ENCODE data around the gene NKX6-2. TPM values are rescaled to one million over a fixed set of nuclear protein-coding genes. Genes with fewer than 3 reads are reported as not detected.

NKX6-2 gene
- polyA plus RNA-seq, 1 donor (not counting 4 experiments of a cell fraction or from before 2014, with no cell fraction given): not detected

DNA sequence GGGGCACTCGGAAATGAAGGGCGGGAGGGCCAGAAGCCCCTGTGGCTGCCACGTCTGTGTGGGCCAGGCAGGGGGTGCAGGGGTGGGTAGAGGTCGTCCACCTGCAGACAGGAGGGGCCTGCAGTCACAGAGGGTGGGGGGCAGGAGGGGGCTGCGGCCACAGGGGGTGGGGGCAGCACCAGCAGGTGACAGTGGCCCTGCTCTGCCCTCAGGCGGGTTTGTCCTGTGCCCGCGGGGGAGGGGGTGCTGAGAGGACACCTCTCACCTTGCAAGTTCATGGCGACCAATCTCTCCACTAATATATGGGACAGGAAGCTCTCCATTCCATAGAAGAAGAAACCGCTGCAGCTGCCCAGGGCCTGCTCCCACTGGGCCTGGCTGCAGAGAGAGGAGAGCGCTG lies 26.6 kb upstream of the NKX6-2 start:
- no peak overlapping the region for H3K27ac ChIP-seq (ENCODE audit: control insufficient read depth, insufficient read depth, low read length)
- H3K4me2 ChIP-seq (ENCODE audit: control insufficient read depth, extremely low read depth, insufficient read depth, low read depth, low read length): no peak overlapping the region
- dilution Hi-C loops (cut with MboI; ENCODE audit: extremely low pct_ligation_motif_present, low sequenced_read_pairs): no loop called here
- no peak overlapping the region for H3K4me3 ChIP-seq (ENCODE audit: control insufficient read depth in 2 of 3, extremely low read depth in 1 of 3, insufficient read depth in 2 of 3, low read depth in 1 of 3, low read length in 3 of 3)
- no peak overlapping the region for H2AFZ ChIP-seq (ENCODE audit: control insufficient read depth, low read length)
- no peak overlapping the region for H3K9ac ChIP-seq (ENCODE audit: control insufficient read depth, extremely low read depth, insufficient read depth, low read length)
- no peaks in the 10 kb centered on the region for H4K20me1 ChIP-seq (ENCODE audit: control insufficient read depth, extremely low read depth, insufficient read depth, low read length)
- H3K9me1 ChIP-seq (ENCODE audit: control insufficient read depth, extremely low read depth, insufficient read depth, low read length): no peaks in the 10 kb centered on the region
- H3K79me2 ChIP-seq (ENCODE audit: control insufficient read depth, insufficient read depth, low read length): no peaks in the 10 kb centered on the region
- H3K4me1 ChIP-seq (ENCODE audit: control insufficient read depth, extremely low read depth, insufficient read depth, low read length): no peaks in the 10 kb centered on the region
- no peaks in the 10 kb centered on the region for H3K36me3 ChIP-seq (ENCODE audit: control insufficient read depth in 2 of 2, extremely low read depth in 1 of 2, insufficient read depth in 2 of 2, low read length in 2 of 2)
- DNase-seq (ENCODE audit: low read depth, low spot score) (no peak), FAIRE-seq (no peak)
- H3K9me3 ChIP-seq (ENCODE audit: control insufficient read depth, low read depth, low read length): no peaks in the 10 kb centered on the region
- H3K27me3 ChIP-seq (ENCODE audit: control insufficient read depth, extremely low read depth, insufficient read depth, low read length): no peaks in the 10 kb centered on the region
- TF ChIP-seq EZH2 (IDR thresholded peaks at IDR 0.05; ENCODE audit: low read length) (no peak), CTCF (optimal IDR thresholded peaks at IDR 0.05 in 1 of 3, IDR thresholded peaks at IDR 0.05 in 1 of 3, conservative IDR thresholded peaks at IDR 0.05 in 1 of 3; ENCODE audit: extremely low read depth in 1 of 3, insufficient read depth in 2 of 3, low read length in 3 of 3) (no peak)

GRCh38 chr10:132811891-132812481 lies 26.0 kb upstream of the NKX6-2 start:
- no peak overlapping the region for H2AFZ ChIP-seq (ENCODE audit: control insufficient read depth, low read length)
- H3K36me3 ChIP-seq (ENCODE audit: control insufficient read depth in 2 of 2, extremely low read depth in 1 of 2, insufficient read depth in 2 of 2, low read length in 2 of 2): no peaks in the 10 kb centered on the region
- TF ChIP-seq EZH2 (IDR thresholded peaks at IDR 0.05; ENCODE audit: low read length) (no peak), CTCF (optimal IDR thresholded peaks at IDR 0.05 in 1 of 3, IDR thresholded peaks at IDR 0.05 in 1 of 3, conservative IDR thresholded peaks at IDR 0.05 in 1 of 3; ENCODE audit: extremely low read depth in 1 of 3, insufficient read depth in 2 of 3, low read length in 3 of 3) (no peak)
- no peaks in the 10 kb centered on the region for H3K9me3 ChIP-seq (ENCODE audit: control insufficient read depth, low read depth, low read length)
- FAIRE-seq: no peak
- H3K9ac ChIP-seq (ENCODE audit: control insufficient read depth, extremely low read depth, insufficient read depth, low read length): no peak overlapping the region
- DNase-seq (ENCODE audit: low read depth, low spot score): no peak
- H3K4me2 ChIP-seq (ENCODE audit: control insufficient read depth, extremely low read depth, insufficient read depth, low read depth, low read length): no peak overlapping the region
- H3K4me3 ChIP-seq (ENCODE audit: control insufficient read depth in 2 of 3, extremely low read depth in 1 of 3, insufficient read depth in 2 of 3, low read depth in 1 of 3, low read length in 3 of 3): no peak overlapping the region
- dilution Hi-C loops (cut with MboI; ENCODE audit: extremely low pct_ligation_motif_present, low sequenced_read_pairs): no loop called here
- H4K20me1 ChIP-seq (ENCODE audit: control insufficient read depth, extremely low read depth, insufficient read depth, low read length): no peaks in the 10 kb centered on the region
- no peaks in the 10 kb centered on the region for H3K4me1 ChIP-seq (ENCODE audit: control insufficient read depth, extremely low read depth, insufficient read depth, low read length)
- H3K27me3 ChIP-seq (ENCODE audit: control insufficient read depth, extremely low read depth, insufficient read depth, low read length): no peaks in the 10 kb centered on the region
- no peaks in the 10 kb centered on the region for H3K9me1 ChIP-seq (ENCODE audit: control insufficient read depth, extremely low read depth, insufficient read depth, low read length)
- H3K79me2 ChIP-seq (ENCODE audit: control insufficient read depth, insufficient read depth, low read length): no peaks in the 10 kb centered on the region
- no peak overlapping the region for H3K27ac ChIP-seq (ENCODE audit: control insufficient read depth, insufficient read depth, low read length)
